NCI-H345 (cell line): ENCODE data around the gene ANKFN1.
"Not testable (repeated sequence)": the region's sequence is repeated elsewhere in the genome, so short reads cannot be mapped to it uniquely, and the experiment has no call there.

Source experiments
- DNase-seq: peaks from one replicate; lab custom pipeline; 2025; lab: John Stamatoyannopoulos, UW

Gene ANKFN1

GRCh38 chr17:56288786-56289185 lies 135.5 kb downstream of the ANKFN1 start:
- not testable (repeated sequence) for DNase-seq

- DNase-seq, result no peak
Observed at GRCh38 chr17:56289321-56289720, 136.0 kb downstream of the ANKFN1 start.

- DNase-seq, result no peak
Observed at GRCh38 chr17:56290101-56290801, 137.0 kb downstream of the ANKFN1 start.

GRCh38 chr17:56290802-56291118 lies 137.5 kb downstream of the ANKFN1 start:
- DNase-seq, result no peak

GRCh38 chr17:56291226-56291805 lies 138.0 kb downstream of the ANKFN1 start:
- no peak for DNase-seq

GRCh38 chr17:56292010-56292409 lies 138.7 kb downstream of the ANKFN1 start:
- no peak for DNase-seq

- DNase-seq, result no peak
Observed at GRCh38 chr17:56292578-56292977, 139.3 kb downstream of the ANKFN1 start.

GRCh38 chr17:56297184-56297583 lies 143.9 kb downstream of the ANKFN1 start:
- DNase-seq, result no peak

- no peak for DNase-seq
Observed at GRCh38 chr17:56298846-56299245, 145.6 kb downstream of the ANKFN1 start.

- no peak for DNase-seq
Observed at GRCh38 chr17:56300144-56300543, 146.9 kb downstream of the ANKFN1 start.

- no peak for DNase-seq
Observed at GRCh38 chr17:56305007-56305406, 151.7 kb downstream of the ANKFN1 start.

- no peak for DNase-seq
Observed at GRCh38 chr17:56309897-56310296, 156.6 kb downstream of the ANKFN1 start.

- DNase-seq, result no peak
Observed at GRCh38 chr17:56310782-56311181, 157.5 kb downstream of the ANKFN1 start.

- no peak for DNase-seq
Observed at GRCh38 chr17:56313201-56313600, 159.9 kb downstream of the ANKFN1 start.

- no peak for DNase-seq
Observed at GRCh38 chr17:56314026-56314425, 160.8 kb downstream of the ANKFN1 start.

- DNase-seq, result no peak
Observed at GRCh38 chr17:56314984-56315602, 161.8 kb downstream of the ANKFN1 start.

GRCh38 chr17:56316604-56317003 lies 163.3 kb downstream of the ANKFN1 start:
- no peak for DNase-seq

GRCh38 chr17:56317351-56318208 lies 164.3 kb downstream of the ANKFN1 start:
- DNase-seq, result no peak

GRCh38 chr17:56319531-56319930 lies 166.3 kb downstream of the ANKFN1 start:
- DNase-seq, result peak; percentile 36

- DNase-seq, result no peak
Observed at GRCh38 chr17:56320443-56320842, 167.2 kb downstream of the ANKFN1 start.

GRCh38 chr17:56322991-56323390 lies 169.7 kb downstream of the ANKFN1 start:
- no peak for DNase-seq

GRCh38 chr17:56324676-56325075 lies 171.4 kb downstream of the ANKFN1 start:
- DNase-seq, result no peak
